Upper lobe of left lung (tissue), 4 donors: ENCODE measurements around the gene CLDN6.

Experiments
- POLR2AphosphoS5 ChIP-seq, 2 donors: sonication (generic); formaldehyde crosslinking; IDR thresholded peaks; one replicate each; pipeline ENCODE4 v1.5.1; 2017; ENCODE audit warnings: antibody characterized with exemption in 2 of 2
- TF ChIP-seq, protein P1 (sequence below), 6 experiments: fragments of 450-650 bp in 4 of 6; fragments of 200-600 bp in 2 of 6; sonication (generic) in 2 of 6; IDR thresholded peaks; one replicate each; pipeline ENCODE4 v1.5.1; 2016 to 2019; ENCODE audit warnings: antibody characterized with exemption in 6 of 6

DNA sequence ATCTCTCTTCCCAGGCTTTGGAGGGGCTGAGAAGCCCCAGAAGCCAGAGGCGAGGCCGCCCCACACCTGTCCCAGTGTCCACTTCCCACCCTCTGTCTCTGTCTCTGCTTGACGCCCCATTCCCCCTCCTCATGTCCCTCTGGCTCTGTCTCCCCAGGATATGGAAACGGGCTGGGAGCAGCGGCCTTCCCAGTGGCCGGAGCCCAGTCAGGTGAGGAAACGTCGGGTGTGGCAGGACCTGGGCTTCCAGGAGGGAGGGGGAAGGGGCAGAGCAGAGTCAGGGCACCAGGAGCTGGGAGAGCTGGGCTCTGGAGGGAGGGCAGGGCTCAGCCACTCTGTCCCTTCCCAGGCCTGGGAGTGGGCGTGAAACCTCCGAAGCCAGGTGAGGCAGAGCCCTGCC lies 27.1 kb downstream of the CLDN6 start:
- TF ChIP-seq, protein P1, sequence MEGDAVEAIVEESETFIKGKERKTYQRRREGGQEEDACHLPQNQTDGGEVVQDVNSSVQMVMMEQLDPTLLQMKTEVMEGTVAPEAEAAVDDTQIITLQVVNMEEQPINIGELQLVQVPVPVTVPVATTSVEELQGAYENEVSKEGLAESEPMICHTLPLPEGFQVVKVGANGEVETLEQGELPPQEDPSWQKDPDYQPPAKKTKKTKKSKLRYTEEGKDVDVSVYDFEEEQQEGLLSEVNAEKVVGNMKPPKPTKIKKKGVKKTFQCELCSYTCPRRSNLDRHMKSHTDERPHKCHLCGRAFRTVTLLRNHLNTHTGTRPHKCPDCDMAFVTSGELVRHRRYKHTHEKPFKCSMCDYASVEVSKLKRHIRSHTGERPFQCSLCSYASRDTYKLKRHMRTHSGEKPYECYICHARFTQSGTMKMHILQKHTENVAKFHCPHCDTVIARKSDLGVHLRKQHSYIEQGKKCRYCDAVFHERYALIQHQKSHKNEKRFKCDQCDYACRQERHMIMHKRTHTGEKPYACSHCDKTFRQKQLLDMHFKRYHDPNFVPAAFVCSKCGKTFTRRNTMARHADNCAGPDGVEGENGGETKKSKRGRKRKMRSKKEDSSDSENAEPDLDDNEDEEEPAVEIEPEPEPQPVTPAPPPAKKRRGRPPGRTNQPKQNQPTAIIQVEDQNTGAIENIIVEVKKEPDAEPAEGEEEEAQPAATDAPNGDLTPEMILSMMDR (IDR thresholded peaks at IDR 0.05), result no peak
- TF ChIP-seq POLR2AphosphoS5 (IDR thresholded peaks at IDR 0.05), result no peak
